ENCODE results near the gene SYT9. TPM values are rescaled to one million over a fixed set of nuclear protein-coding genes. Genes with fewer than 3 reads are reported as not detected.

The SYT9 gene
- total RNA-seq, 1 donor from 2014 or later: 0.16 TPM

GRCh38 chr11:7486098-7486780 is 234.5 kb downstream of the SYT9 start:
- H3K4me3 Mint-ChIP-seq (ENCODE audit: unreplicated experiment): no peak overlapping the region
- no peaks in the 10 kb centered on the region for H3K27me3 ChIP-seq (ENCODE audit: insufficient read depth, low read length)
- no peaks in the 10 kb centered on the region for H3K36me3 Mint-ChIP-seq (ENCODE audit: low read depth, unreplicated experiment)
- H3K36me3 ChIP-seq (ENCODE audit: insufficient read depth, low read length): no peaks in the 10 kb centered on the region
- TF ChIP-seq CTCF (IDR thresholded peaks at IDR 0.05; ENCODE audit: insufficient read depth, low read depth, low read length) (no peak), EZH2 (IDR thresholded peaks at IDR 0.05; ENCODE audit: insufficient read depth, low read length) (no peak)
- no peak overlapping the region for H3K27ac Mint-ChIP-seq (ENCODE audit: unreplicated experiment)
- H3K4me1 Mint-ChIP-seq (ENCODE audit: low read depth, unreplicated experiment): no peaks in the 10 kb centered on the region
- H3K9ac ChIP-seq (ENCODE audit: low read length): no peak overlapping the region
- no peak overlapping the region for H3K4me2 ChIP-seq (ENCODE audit: low read length)
- FAIRE-seq (no peak), DNase-seq (ENCODE audit: low read depth) (no peak)
- no peaks in the 10 kb centered on the region for H3K9me3 ChIP-seq (ENCODE audit: insufficient read depth, low read depth, low read length)
- H3K79me2 ChIP-seq (ENCODE audit: insufficient read depth, low read length): no peaks in the 10 kb centered on the region
- no peak overlapping the region for H2AFZ ChIP-seq (ENCODE audit: low read depth, low read length)
- no peaks in the 10 kb centered on the region for H3K27me3 Mint-ChIP-seq (ENCODE audit: low read depth, unreplicated experiment)
- H3K9me3 Mint-ChIP-seq (ENCODE audit: unreplicated experiment): no peaks in the 10 kb centered on the region
- H3K4me1 ChIP-seq (ENCODE audit: insufficient read depth, low read length): no peaks in the 10 kb centered on the region
- no peaks in the 10 kb centered on the region for H4K20me1 ChIP-seq (ENCODE audit: insufficient read depth, low read length)
- H3K4me3 ChIP-seq (ENCODE audit: insufficient read depth, low read depth, low read length): no peak overlapping the region
- no peak overlapping the region for H3K27ac ChIP-seq (ENCODE audit: low read depth, low read length)

GRCh38 chr11:7486781-7487140 is 235.1 kb downstream of the SYT9 start:
- H3K4me3 ChIP-seq (ENCODE audit: insufficient read depth, low read depth, low read length): no peak overlapping the region
- FAIRE-seq: no peak

More at GRCh38 chr11:7486781-7487140, 235.1 kb downstream of the SYT9 start:
- H3K9me3 ChIP-seq (ENCODE audit: insufficient read depth, low read depth, low read length): no peaks in the 10 kb centered on the region
- H3K79me2 ChIP-seq (ENCODE audit: insufficient read depth, low read length): no peaks in the 10 kb centered on the region
- H2AFZ ChIP-seq (ENCODE audit: low read depth, low read length): no peak overlapping the region
- Mint-ChIP-seq H3K9me3 (ENCODE audit: unreplicated experiment) (no peaks in the 10 kb centered on the region), H3K27ac (ENCODE audit: unreplicated experiment) (no peak overlapping the region), H3K27me3 (ENCODE audit: low read depth, unreplicated experiment) (no peaks in the 10 kb centered on the region), H3K36me3 (ENCODE audit: low read depth, unreplicated experiment) (no peaks in the 10 kb centered on the region), H3K4me3 (ENCODE audit: unreplicated experiment) (no peak overlapping the region), H3K4me1 (ENCODE audit: low read depth, unreplicated experiment) (no peaks in the 10 kb centered on the region)
- H3K27me3 ChIP-seq (ENCODE audit: insufficient read depth, low read length): no peaks in the 10 kb centered on the region
- H3K4me1 ChIP-seq (ENCODE audit: insufficient read depth, low read length): no peaks in the 10 kb centered on the region
- no peak overlapping the region for H3K4me2 ChIP-seq (ENCODE audit: low read length)
- DNase-seq (ENCODE audit: low read depth): no peak
- no peaks in the 10 kb centered on the region for H3K36me3 ChIP-seq (ENCODE audit: insufficient read depth, low read length)
- H4K20me1 ChIP-seq (ENCODE audit: insufficient read depth, low read length): no peaks in the 10 kb centered on the region
- no peak overlapping the region for H3K9ac ChIP-seq (ENCODE audit: low read length)
- TF ChIP-seq EZH2 (IDR thresholded peaks at IDR 0.05; ENCODE audit: insufficient read depth, low read length) (no peak), CTCF (IDR thresholded peaks at IDR 0.05; ENCODE audit: insufficient read depth, low read depth, low read length) (no peak)
- no peak overlapping the region for H3K27ac ChIP-seq (ENCODE audit: low read depth, low read length)

Measured in astrocyte (in vitro differentiated cells and primary cell).